Right ventricle myocardium superior (tissue), 1 donor: ENCODE results near the gene TRAPPC2. TPM values are rescaled to one million over a fixed set of nuclear protein-coding genes. Genes with fewer than 3 reads are reported as not detected.
"Not testable (repeated sequence)": the region's sequence is repeated elsewhere in the genome, so short reads cannot be mapped to it uniquely, and the experiment has no call there.

Source experiments
- ATAC-seq: fragments of 200-7000 bp; cut with Tn5 transposase; one replicate; pipeline ENCODE4 v1.9.1; 2020; ENCODE audit warnings: mild to moderate bottlenecking; ENCODE audit not compliant: poor library complexity
- DNase-seq: peaks from one replicate; pipeline ENCODE4 v3.0.0-alpha.2; 2020
- intact Hi-C: fragments of 100-400 bp; cut with DNase I; formaldehyde crosslinking; loops from one replicate; pipeline ENCODE4 v1.11.2; 2022
- total RNA-seq: library from RNA; stranded (reverse); fragmentation: NEBNext Ultra II Directional; extraction: Animal tissue kit (Norgen Biotek cat#: 25700); gene quantifications from one replicate; pipeline ENCODE4 v1.2.1, GENCODE V29; 2021
- donor health status: DM: no; HTN: yes; CAD: no; lungs with severe emphysema.

The TRAPPC2 gene
- total RNA-seq, 1 donor from 2014 or later: 6.8 TPM

- intact Hi-C loops: no loop called here
- no peak for DNase-seq
- ATAC-seq: no peak
These were observed 47.2 kb downstream of the TRAPPC2 start for GRCh38 chrX:13687203-13687602.

DNA sequence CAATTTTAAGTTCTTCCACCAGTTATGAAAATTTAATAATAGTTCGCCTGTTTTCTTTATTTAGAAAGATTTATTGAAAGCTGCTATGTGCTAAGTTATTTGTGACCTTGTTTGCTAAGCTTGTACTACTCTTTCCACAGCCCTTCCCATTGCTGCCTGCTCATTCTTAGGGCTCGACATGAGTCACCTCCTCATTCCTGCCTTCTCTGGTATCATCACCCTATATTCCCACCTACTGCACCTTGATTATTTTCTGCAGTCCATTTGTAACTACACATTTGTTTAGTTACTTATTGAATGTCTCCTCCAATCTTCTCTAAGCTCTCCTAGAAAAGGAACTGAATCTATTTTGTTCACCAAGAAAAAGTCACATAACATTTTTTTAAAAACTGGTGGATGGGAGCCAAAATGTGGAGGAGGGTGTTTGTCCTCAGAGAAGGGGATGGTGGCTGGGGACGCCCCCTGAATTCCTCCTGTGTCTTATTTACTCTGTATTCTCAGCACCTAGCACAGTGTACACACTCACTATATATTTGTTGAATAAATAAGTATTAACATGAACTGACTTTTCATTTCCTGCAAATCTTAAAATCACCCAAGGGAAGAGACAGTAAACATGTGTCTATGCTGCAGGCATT, 49.2 kb downstream of the TRAPPC2 start:
- intact Hi-C loops: no loop called here
- ATAC-seq: no peak
- DNase-seq: no peak

GRCh38 chrX:13684361-13684760, 50.1 kb downstream of the TRAPPC2 start:
- intact Hi-C loops: no loop called here
- no peak for ATAC-seq

DNA sequence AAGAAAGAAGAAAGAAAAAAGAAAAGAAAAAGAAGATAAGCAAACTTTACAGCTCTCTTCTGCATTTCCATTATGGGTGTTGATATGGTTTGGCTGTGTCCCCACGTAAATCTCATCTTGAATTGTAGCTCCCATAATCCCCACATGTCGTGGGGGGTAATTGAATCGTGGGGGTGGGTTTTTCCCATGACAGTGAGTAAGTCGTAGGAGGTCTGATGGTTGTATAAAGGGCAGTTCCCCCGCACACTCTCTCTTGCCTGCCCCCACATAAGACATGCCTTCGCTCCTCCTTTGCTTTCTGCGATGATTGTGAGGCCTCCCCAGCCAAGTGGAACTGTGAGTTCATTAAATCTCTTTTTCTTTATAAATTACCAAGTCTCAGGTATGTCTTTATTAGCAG, 52.8 kb downstream of the TRAPPC2 start:
- intact Hi-C loops: no loop called here
- DNase-seq (no peak), ATAC-seq (no peak)

More at GRCh38 chrX:13684361-13684760, 50.1 kb downstream of the TRAPPC2 start:
- DNase-seq: no peak

GRCh38 chrX:13679700-13680099, 54.7 kb downstream of the TRAPPC2 start:
- DNase-seq, intact Hi-C loops, ATAC-seq: not testable (repeated sequence)

DNA sequence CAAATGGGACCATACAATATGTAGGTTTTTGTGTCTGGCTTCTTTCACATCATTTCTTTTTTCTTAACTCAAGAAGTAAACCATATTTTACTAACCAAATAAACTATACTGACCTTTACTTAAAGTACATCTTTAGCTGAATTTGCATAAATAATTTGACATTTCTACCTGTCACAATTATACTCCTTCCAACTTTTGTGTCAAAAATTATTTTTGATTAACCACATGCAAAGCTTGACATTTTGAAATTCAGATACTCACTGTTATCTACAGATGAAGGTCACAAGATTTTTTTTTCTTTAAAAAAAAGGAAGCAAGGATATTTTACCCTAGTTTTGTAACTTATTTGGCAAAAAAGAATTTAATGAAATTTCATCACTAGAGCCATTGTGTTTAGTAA, 57.5 kb downstream of the TRAPPC2 start:
- intact Hi-C loops: no loop called here
- DNase-seq: no peak
- ATAC-seq: no peak

- DNase-seq (no peak), ATAC-seq (no peak)
- intact Hi-C loops: no loop called here
These were observed 61.4 kb downstream of the TRAPPC2 start for GRCh38 chrX:13673016-13673415.

GRCh38 chrX:13670197-13670596, 64.2 kb downstream of the TRAPPC2 start:
- intact Hi-C loops: no loop called here
- DNase-seq (no peak), ATAC-seq (no peak)

DNA sequence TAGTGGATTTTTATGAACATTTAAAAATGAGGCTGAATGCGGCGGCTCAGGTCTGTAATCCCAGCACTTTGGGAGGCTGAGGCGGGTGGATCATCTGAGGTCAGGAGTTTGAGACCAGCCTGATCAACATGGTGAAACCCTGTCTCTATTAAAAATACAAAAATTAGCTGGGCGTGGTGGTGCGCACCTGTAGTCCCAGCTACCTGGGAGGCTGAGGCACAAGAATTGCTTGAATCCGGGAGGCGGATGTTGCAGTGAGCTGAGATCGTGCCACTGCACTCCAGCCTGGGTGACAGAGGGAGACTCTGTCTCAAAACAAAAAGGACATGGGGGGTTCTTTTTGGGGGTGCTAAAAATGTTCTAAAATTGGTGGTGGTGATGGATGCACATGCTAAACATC, 64.7 kb downstream of the TRAPPC2 start:
- intact Hi-C loops, DNase-seq, ATAC-seq: not testable (repeated sequence)

DNA sequence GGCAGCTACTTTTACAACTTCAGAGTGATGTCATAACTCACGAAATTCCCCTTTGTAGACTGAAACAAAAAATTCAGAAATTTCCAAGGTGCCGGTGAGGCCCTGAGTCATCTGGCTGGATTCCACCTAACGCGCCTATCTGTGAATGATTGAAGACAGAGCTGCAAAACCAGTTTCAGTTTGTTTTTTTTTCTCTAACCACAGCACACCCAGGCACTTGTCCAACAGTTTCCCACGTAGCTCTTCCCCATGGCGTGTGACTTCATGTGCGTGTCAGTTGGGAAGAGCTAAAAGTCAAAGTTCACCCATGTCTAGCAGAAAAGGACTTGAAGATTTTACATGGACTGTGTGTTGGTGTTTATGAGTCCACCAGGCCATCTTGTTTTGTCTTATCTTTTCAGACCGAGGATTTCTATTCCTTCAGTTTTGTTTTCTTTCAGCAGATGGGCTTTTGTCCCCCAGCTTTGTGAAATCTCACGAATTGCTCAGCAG, 65.1 kb downstream of the TRAPPC2 start:
- ATAC-seq (peak; percentile 81), DNase-seq (peak; percentile 45)
- intact Hi-C loops: no loop called here

- no peak for ATAC-seq
- intact Hi-C loops: no loop called here
- no peak for DNase-seq
These were observed 66.5 kb downstream of the TRAPPC2 start for GRCh38 chrX:13667919-13668318.

- intact Hi-C loops: no loop called here
- peak; percentile 50 for ATAC-seq
- DNase-seq: peak; percentile 49
These were observed 67.6 kb downstream of the TRAPPC2 start for GRCh38 chrX:13666836-13667235.

- intact Hi-C loops: no loop called here
- peak; percentile 66 for ATAC-seq
- DNase-seq: no peak
These were observed 70.4 kb downstream of the TRAPPC2 start for GRCh38 chrX:13664020-13664419.

- ATAC-seq (no peak), DNase-seq (no peak)
- intact Hi-C loops: no loop called here
These were observed 72.0 kb downstream of the TRAPPC2 start for GRCh38 chrX:13662355-13662791.

Other genes with a start within 250 kb of the TRAPPC2 start
- gene EGFL6, start 165.0 kb downstream of the TRAPPC2 start, total RNA-seq: not detected
- 7.3 TPM for gene TCEANC, start 81.5 kb downstream of the TRAPPC2 start, total RNA-seq
- gene RAB9A, start 45.5 kb downstream of the TRAPPC2 start, total RNA-seq: 22.6 TPM
- gene OFD1, start 128 bp upstream of the TRAPPC2 start, total RNA-seq: 7.0 TPM
- gene GPM6B, start 82.5 kb upstream of the TRAPPC2 start, total RNA-seq: 5.3 TPM